Measurements from ENCODE around the gene GRIP2.

DNA sequence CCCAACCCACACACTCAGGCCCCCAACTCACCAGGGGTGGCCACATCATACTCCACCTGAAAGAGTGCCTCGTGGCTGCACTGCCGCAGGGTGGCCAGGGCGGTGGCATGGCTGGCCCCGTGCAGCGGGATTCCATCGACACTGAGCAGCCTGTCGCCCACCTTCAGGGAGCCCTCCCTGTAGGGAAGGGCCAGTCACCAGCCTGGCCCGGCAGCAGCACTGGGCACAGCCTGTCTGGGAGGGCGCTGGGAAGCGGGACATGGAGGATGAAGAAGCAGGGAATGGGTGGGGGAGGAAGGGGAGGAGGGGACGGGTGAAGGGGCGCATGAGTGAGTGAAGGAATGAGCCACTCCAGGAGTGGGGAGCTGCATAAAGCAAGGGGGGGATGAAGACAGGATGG, 18.5 kb downstream of the GRIP2 start:
- no peak for TF ChIP-seq POLR2AphosphoS5 (IDR thresholded peaks at IDR 0.05)
- TF ChIP-seq, protein P1, sequence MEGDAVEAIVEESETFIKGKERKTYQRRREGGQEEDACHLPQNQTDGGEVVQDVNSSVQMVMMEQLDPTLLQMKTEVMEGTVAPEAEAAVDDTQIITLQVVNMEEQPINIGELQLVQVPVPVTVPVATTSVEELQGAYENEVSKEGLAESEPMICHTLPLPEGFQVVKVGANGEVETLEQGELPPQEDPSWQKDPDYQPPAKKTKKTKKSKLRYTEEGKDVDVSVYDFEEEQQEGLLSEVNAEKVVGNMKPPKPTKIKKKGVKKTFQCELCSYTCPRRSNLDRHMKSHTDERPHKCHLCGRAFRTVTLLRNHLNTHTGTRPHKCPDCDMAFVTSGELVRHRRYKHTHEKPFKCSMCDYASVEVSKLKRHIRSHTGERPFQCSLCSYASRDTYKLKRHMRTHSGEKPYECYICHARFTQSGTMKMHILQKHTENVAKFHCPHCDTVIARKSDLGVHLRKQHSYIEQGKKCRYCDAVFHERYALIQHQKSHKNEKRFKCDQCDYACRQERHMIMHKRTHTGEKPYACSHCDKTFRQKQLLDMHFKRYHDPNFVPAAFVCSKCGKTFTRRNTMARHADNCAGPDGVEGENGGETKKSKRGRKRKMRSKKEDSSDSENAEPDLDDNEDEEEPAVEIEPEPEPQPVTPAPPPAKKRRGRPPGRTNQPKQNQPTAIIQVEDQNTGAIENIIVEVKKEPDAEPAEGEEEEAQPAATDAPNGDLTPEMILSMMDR (IDR thresholded peaks at IDR 0.05): no peak
- TF ChIP-seq EP300 (IDR thresholded peaks at IDR 0.05): no peak
